Epithelial cell of esophagus (primary cell): ENCODE data around the gene MAN1A2.

Experiments used
- DNase-seq: peaks from one replicate; pipeline ENCODE4 v3.0.0; 2010; ENCODE audit warnings: low read depth
- H3K4me3 ChIP-seq: 2 replicates; pipeline ENCODE4 v1.5.1; 2011; ENCODE audit warnings: mild to moderate bottlenecking, low read length, control low read depth
- CTCF ChIP-seq: IDR thresholded peaks from 2 replicates; pipeline ENCODE4 v1.5.1; 2011; ENCODE audit warnings: low read depth, mild to moderate bottlenecking, low read length, control low read depth, inconsistent platforms; ENCODE audit not compliant: insufficient read depth; ENCODE audit errors: missing control alignments

The MAN1A2 gene

GRCh38 chr1:117529683-117530082, 162.4 kb downstream of the MAN1A2 start:
- no peak for TF ChIP-seq CTCF
- DNase-seq, result no peak
- no peak overlapping the region for H3K4me3 ChIP-seq

- no peak overlapping the region for H3K4me3 ChIP-seq
- DNase-seq, result no peak
- no peak for TF ChIP-seq CTCF
Measured at GRCh38 chr1:117531222-117531621, 164.0 kb downstream of the MAN1A2 start.

DNA sequence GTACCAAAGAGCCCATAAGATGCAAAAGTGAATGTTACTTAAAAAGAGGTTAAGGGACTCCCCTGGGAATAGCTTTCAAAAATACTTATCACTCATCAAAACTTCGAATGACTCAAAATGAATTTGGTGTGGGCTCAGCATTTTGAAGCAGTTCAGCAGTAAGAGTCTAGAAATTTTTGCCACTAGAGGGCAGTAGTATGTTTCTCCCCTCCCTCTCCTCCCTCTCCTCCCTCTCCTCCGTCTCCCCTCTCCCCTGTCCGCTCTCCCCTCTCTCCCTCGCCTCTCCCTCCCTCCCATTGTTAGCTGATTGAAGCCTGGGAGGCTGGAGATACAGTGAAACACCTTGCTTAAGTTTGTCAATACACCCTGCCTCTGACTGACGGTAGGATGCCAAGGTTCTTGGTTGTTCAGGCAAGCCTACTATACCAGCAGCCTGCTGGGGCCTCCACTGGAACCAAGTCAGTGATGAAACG, 167.8 kb downstream of the MAN1A2 start:
- no peak overlapping the region for H3K4me3 ChIP-seq
- TF ChIP-seq CTCF, result peak; percentile 75
- peak; percentile 70 for DNase-seq

- DNase-seq, result peak; percentile 37
- no peak for TF ChIP-seq CTCF
- H3K4me3 ChIP-seq, result no peak overlapping the region
Measured at GRCh38 chr1:117535821-117536220, 168.6 kb downstream of the MAN1A2 start.

DNA sequence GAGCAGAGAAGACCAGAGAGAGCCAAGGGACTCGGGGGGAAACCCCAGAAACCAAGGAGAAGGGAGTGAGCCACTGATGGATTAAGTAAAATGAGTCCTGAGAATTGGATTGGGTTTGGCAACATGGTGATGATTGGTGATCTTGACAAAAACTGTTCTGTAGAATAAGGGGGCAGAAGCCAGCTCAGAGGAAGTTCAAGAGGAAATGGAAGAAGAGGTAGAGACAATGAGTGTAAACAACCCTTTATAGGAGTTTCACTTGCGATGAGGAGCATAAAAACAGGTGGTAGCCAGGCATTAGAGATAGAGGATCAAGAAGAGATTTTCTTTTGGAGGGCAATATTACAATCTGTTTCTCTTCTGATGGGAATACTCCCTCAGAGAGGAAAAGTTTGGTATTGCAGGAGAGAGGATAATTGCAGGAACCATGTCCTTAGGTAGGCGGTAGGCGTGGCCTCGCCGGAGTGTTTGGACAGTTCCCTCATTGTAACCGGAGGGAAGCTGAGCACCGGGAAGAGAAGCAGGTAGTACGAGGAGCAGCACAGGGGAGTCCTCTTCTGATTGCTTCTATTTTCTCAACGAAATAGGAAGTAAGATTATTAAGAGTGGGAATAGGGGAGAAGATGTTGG, 170.2 kb downstream of the MAN1A2 start:
- no peak overlapping the region for H3K4me3 ChIP-seq
- peak; percentile 67 for DNase-seq
- peak; percentile 15 for TF ChIP-seq CTCF

- no peak for TF ChIP-seq CTCF
- DNase-seq, result no peak
- H3K4me3 ChIP-seq, result no peak overlapping the region
Measured at GRCh38 chr1:117540532-117540931, 173.3 kb downstream of the MAN1A2 start.

DNA sequence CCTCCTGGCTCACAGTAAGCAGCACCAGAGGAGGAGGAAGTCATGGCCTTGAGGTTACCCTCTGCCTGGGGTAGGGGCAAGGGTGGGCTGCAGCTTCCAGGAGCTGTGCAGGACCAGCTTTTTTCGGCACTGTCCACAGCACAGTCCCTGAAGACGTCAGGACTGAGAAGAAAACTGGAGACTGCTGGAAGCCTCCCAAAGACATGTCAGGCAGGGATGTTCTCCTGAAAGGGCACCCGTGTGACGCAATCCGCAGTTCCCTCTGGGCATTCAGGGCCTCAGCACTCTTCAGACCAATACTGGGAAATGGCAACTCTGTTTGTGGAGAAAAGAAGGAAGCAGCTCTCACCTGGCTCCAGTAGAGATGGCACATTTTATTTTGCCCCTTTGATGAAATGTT, 173.8 kb downstream of the MAN1A2 start:
- no peak for TF ChIP-seq CTCF
- DNase-seq, result peak; percentile 63

More for the DNA sequence above, 173.8 kb downstream of the MAN1A2 start:
- no peak overlapping the region for H3K4me3 ChIP-seq
